SU-DHL-6 (cell line): ENCODE data around the gene BMP4.

Experiments used
- H2AFZ ChIP-seq: fragments of 200-600 bp; sonication (generic); 2 replicates; pipeline ENCODE4 v1.6.1; 2014; ENCODE audit warnings: low read depth, mild to moderate bottlenecking, moderate library complexity, mixed read lengths, antibody characterized with exemption, low read length; ENCODE audit not compliant: severe bottlenecking
- H3F3A ChIP-seq: fragments of 200-600 bp; shearing (Covaris generic); 2 replicates; pipeline ENCODE4 v1.6.0; 2016; ENCODE audit warnings: antibody characterized with exemption, mild to moderate bottlenecking; ENCODE audit not compliant: insufficient read depth
- H3K27ac ChIP-seq: fragments of 200-600 bp; sonication (generic); 2 replicates; pipeline ENCODE4 v1.5.1; 2016; ENCODE audit warnings: low read depth, mild to moderate bottlenecking, low read length, moderate library complexity, mixed read lengths
- H3K27me3 ChIP-seq: fragments of 200-600 bp; sonication (generic), shearing (Covaris generic); 2 replicates; pipeline ENCODE4 v1.6.0; 2014; ENCODE audit warnings: mild to moderate bottlenecking, low read length
- H3K36me3 ChIP-seq: fragments of 200-600 bp; sonication (generic); 2 replicates; pipeline ENCODE4 v1.6.1; 2014; ENCODE audit warnings: mild to moderate bottlenecking, low read length, mixed read lengths
- H3K4me2 ChIP-seq: fragments of 300-600, 200-600 bp; shearing (Covaris generic), sonication (generic); 2 replicates; pipeline ENCODE4 v1.6.0; 2014; ENCODE audit warnings: low read length, low read depth, mild to moderate bottlenecking; ENCODE audit not compliant: poor library complexity, severe bottlenecking
- H3K4me3 ChIP-seq: fragments of 200-600 bp; sonication (generic); 2 replicates; pipeline ENCODE4 v1.5.1; 2014; ENCODE audit warnings: antibody characterized with exemption, low read length, mild to moderate bottlenecking, mixed read lengths; ENCODE audit not compliant: insufficient read depth, poor library complexity, severe bottlenecking
- H3K79me2 ChIP-seq: fragments of 200-600 bp; sonication (generic); 2 replicates; pipeline ENCODE4 v1.6.1; 2014; ENCODE audit warnings: mild to moderate bottlenecking, low read length, moderate library complexity; ENCODE audit not compliant: insufficient read depth
- H3K9ac ChIP-seq: fragments of 200-600 bp; sonication (generic); 2 replicates; pipeline ENCODE4 v1.7.0; 2014; ENCODE audit warnings: mild to moderate bottlenecking, low read length
- H3K9me2 ChIP-seq: fragments of 200-600 bp; sonication (generic); replicated peaks from 2 replicates; pipeline ENCODE4 v1.6.1; 2014; ENCODE audit warnings: low read length; ENCODE audit not compliant: insufficient read depth
- H3K9me3 ChIP-seq: fragments of 200-600 bp; sonication (generic); 2 replicates; pipeline ENCODE4 v1.6.1; 2014; ENCODE audit warnings: low read length, mixed read lengths; ENCODE audit not compliant: insufficient read depth
- H4K20me1 ChIP-seq: fragments of 200-600 bp; sonication (generic); 2 replicates; pipeline ENCODE4 v1.6.1; 2014; ENCODE audit warnings: low read depth, mild to moderate bottlenecking, antibody characterized with exemption, low read length, moderate library complexity, mixed read lengths
- CTCF ChIP-seq: fragments of 200-600 bp; sonication (generic); IDR thresholded peaks from one replicate; pipeline ENCODE4 v1.5.1; 2017; ENCODE audit warnings: antibody characterized with exemption, mild to moderate bottlenecking, low read length, moderate library complexity; ENCODE audit not compliant: insufficient read depth, poor library complexity, severe bottlenecking
- EZH2phosphoT487 ChIP-seq: fragments of 200-600 bp; sonication (generic), shearing (Covaris generic); conservative IDR thresholded peaks from 2 replicates; pipeline ENCODE4 v1.6.1; 2018; ENCODE audit warnings: mild to moderate bottlenecking, antibody characterized with exemption, low read length, moderate library complexity, mixed read lengths

The BMP4 gene

GRCh38 chr14:53962953-53963319, 6.3 kb upstream of the BMP4 start:
- Histone ChIP-seq H3K4me2 (no peak overlapping the region), H3K4me3 (no peak overlapping the region), H3K27me3 (no peaks in the 10 kb centered on the region), H3K9me2 (no peaks in the 10 kb centered on the region), H3K79me2 (no peaks in the 10 kb centered on the region), H4K20me1 (no peaks in the 10 kb centered on the region), H2AFZ (no peak overlapping the region), H3K27ac (no peak overlapping the region), H3K9ac (no peak overlapping the region), H3K9me3 (no peaks in the 10 kb centered on the region), H3F3A (no peaks in the 10 kb centered on the region), H3K36me3 (no peaks in the 10 kb centered on the region)
- TF ChIP-seq CTCF (no peak), EZH2phosphoT487 (no peak)

- Histone ChIP-seq H3K4me2 (no peak overlapping the region), H3K9ac (no peak overlapping the region), H3K36me3 (no peaks in the 10 kb centered on the region), H3K79me2 (no peaks in the 10 kb centered on the region), H3F3A (no peaks in the 10 kb centered on the region), H3K4me3 (no peak overlapping the region), H3K27ac (no peak overlapping the region), H2AFZ (no peak overlapping the region), H3K27me3 (no peaks in the 10 kb centered on the region), H3K9me2 (no peaks in the 10 kb centered on the region), H4K20me1 (no peaks in the 10 kb centered on the region), H3K9me3 (no peaks in the 10 kb centered on the region)
- TF ChIP-seq EZH2phosphoT487: no peak
- TF ChIP-seq CTCF: no peak
Measured at GRCh38 chr14:53958628-53959027, 2.0 kb upstream of the BMP4 start.

GRCh38 chr14:53957739-53958138, 1.1 kb upstream of the BMP4 start:
- Histone ChIP-seq H3F3A (no peaks in the 10 kb centered on the region), H3K27ac (no peak overlapping the region), H3K9ac (no peak overlapping the region), H3K36me3 (no peaks in the 10 kb centered on the region), H3K79me2 (no peaks in the 10 kb centered on the region), H4K20me1 (no peaks in the 10 kb centered on the region), H3K9me3 (no peaks in the 10 kb centered on the region), H2AFZ (no peak overlapping the region), H3K9me2 (no peaks in the 10 kb centered on the region), H3K4me2 (no peak overlapping the region), H3K27me3 (no peaks in the 10 kb centered on the region), H3K4me3 (no peak overlapping the region)
- no peak for TF ChIP-seq CTCF
- TF ChIP-seq EZH2phosphoT487: no peak
